ENCODE results near the gene SNX33. TPM values are rescaled to one million over a fixed set of nuclear protein-coding genes. Genes with fewer than 3 reads are reported as not detected.
A peak's percentile ranks its signal among the peaks of the same experiment; 100 is the strongest.

SNX33 gene
- total and polyA plus RNA-seq, 3 donors from 2014 or later = 8.3 to 11.5 (median 10.5) TPM

- TF ChIP-seq CTCF (IDR thresholded peaks at IDR 0.05) (no peak), POLR2A (IDR thresholded peaks at IDR 0.05) (no peak)
- Histone ChIP-seq H3K27me3 (no peaks in the 10 kb centered on the region), H3K36me3 (ENCODE audit: low read depth, missing control alignments) (no peaks in the 10 kb centered on the region), H3K4me3 (no peak overlapping the region), H3K9me3 (no peaks in the 10 kb centered on the region), H3K27ac (no peak overlapping the region), H3K4me1 (no peaks in the 10 kb centered on the region)
- 86 to 92% methylated on average over 6 of the region's 6 CpGs for WGBS, 2 donors
- DNase-seq = no peak
- intact Hi-C loops (cut with DNase I; ENCODE audit: low total_unique reads) = no loop called here
Measured at GRCh38 chr15:75606711-75607699, 40.7 kb upstream of the SNX33 start.

GRCh38 chr15:75616766-75617165 is 30.9 kb upstream of the SNX33 start:
- TF ChIP-seq POLR2A (IDR thresholded peaks at IDR 0.05) = no peak
- no peak for TF ChIP-seq CTCF (IDR thresholded peaks at IDR 0.05)
- intact Hi-C loops (cut with DNase I; ENCODE audit: low total_unique reads) = no loop called here
- H3K27ac ChIP-seq = no peak overlapping the region

GRCh38 chr15:75620058-75620820 is 27.5 kb upstream of the SNX33 start:
- Histone ChIP-seq H3K4me3 (no peak overlapping the region), H3K9me3 (no peaks in the 10 kb centered on the region), H3K27me3 (no peaks in the 10 kb centered on the region), H3K27ac (peak overlapping the region; percentile 27 to 67), H3K36me3 (ENCODE audit: low read depth, missing control alignments) (no peaks in the 10 kb centered on the region), H3K4me1 (peaks cover 13% of the 10 kb centered on the region)
- peak; percentile 35 for DNase-seq
- whole genome bisulfite sequencing, 2 donors = 46 to 56% methylated on average over 4 of the region's 4 CpGs
- intact Hi-C loops (cut with DNase I; ENCODE audit: low total_unique reads) = loop anchor here (10.0 kb wide), 1 partner anchor 255 kb away; the partner anchor contains the start of gene MAN2C1
- no peak for TF ChIP-seq CTCF (IDR thresholded peaks at IDR 0.05)
- TF ChIP-seq POLR2A (IDR thresholded peaks at IDR 0.05) = no peak

More at GRCh38 chr15:75616766-75617165, 30.9 kb upstream of the SNX33 start:
- peaks cover 13% of the 10 kb centered on the region for H3K4me1 ChIP-seq
- no peak for DNase-seq
- H3K36me3 ChIP-seq (ENCODE audit: low read depth, missing control alignments) = no peaks in the 10 kb centered on the region
- no peaks in the 10 kb centered on the region for H3K27me3 ChIP-seq
- no peak overlapping the region for H3K4me3 ChIP-seq
- H3K9me3 ChIP-seq = no peaks in the 10 kb centered on the region

- H3K9me3 ChIP-seq = no peaks in the 10 kb centered on the region
Measured at GRCh38 chr15:75620841-75621391, 26.8 kb upstream of the SNX33 start.

More at GRCh38 chr15:75620841-75621391, 26.8 kb upstream of the SNX33 start:
- peaks cover 13% of the 10 kb centered on the region for H3K4me1 ChIP-seq
- intact Hi-C loops (cut with DNase I; ENCODE audit: low total_unique reads) = loop anchor here (10.0 kb wide), 1 partner anchor 256 kb away; the partner anchor contains the start of gene MAN2C1
- H3K4me3 ChIP-seq = no peak overlapping the region
- H3K27me3 ChIP-seq = no peaks in the 10 kb centered on the region
- WGBS, 2 donors = 39 to 47% methylated on average over 7 of the region's 7 CpGs
- H3K27ac ChIP-seq = peak overlapping the region; percentile 27 to 67
- DNase-seq = peak; percentile 86
- TF ChIP-seq POLR2A (IDR thresholded peaks at IDR 0.05) (no peak), CTCF (IDR thresholded peaks at IDR 0.05) (peak in 1 of 3 experiments; percentile 35)
- H3K36me3 ChIP-seq (ENCODE audit: low read depth, missing control alignments) = no peaks in the 10 kb centered on the region
